ENCODE measurements around the gene OR2G2.

OR2G2 gene

GRCh38 chr1:247588060-247588459 is at the start of gene OR2G2:
Gene OR2G2, plus strand, starts transcription at chr1:247588360. Its CDS starts 0 bp downstream, at chr1:247588360.
- DNase-seq, result no peak

GRCh38 chr1:247538561-247538960 is 49.6 kb upstream of the OR2G2 start:
- no peak for DNase-seq

- DNase-seq, result no peak
These were observed 48.9 kb upstream of the OR2G2 start for GRCh38 chr1:247539215-247539614.

GRCh38 chr1:247540581-247540980 is 47.6 kb upstream of the OR2G2 start:
- no peak for DNase-seq

GRCh38 chr1:247542811-247543210 is 45.3 kb upstream of the OR2G2 start:
- DNase-seq, result no peak

- DNase-seq, result no peak
These were observed 40.1 kb upstream of the OR2G2 start for GRCh38 chr1:247548092-247548491.

- DNase-seq, result no peak
These were observed 39.4 kb upstream of the OR2G2 start, which contains the start of gene GCSAML for GRCh38 chr1:247548769-247549182. Gene GCSAML, plus strand, starts transcription at chr1:247549134. Its CDS starts 58 bp downstream, at chr1:247549192.

- no peak for DNase-seq
These were observed 36.4 kb upstream of the OR2G2 start for GRCh38 chr1:247551721-247552120.

GRCh38 chr1:247552231-247552630 is 35.9 kb upstream of the OR2G2 start:
- no peak for DNase-seq

GRCh38 chr1:247557926-247558674 is 30.1 kb upstream of the OR2G2 start:
- no peak for DNase-seq

- DNase-seq, result no peak
These were observed 26.4 kb upstream of the OR2G2 start for GRCh38 chr1:247561711-247562110.

- no peak for DNase-seq
These were observed 26.0 kb upstream of the OR2G2 start for GRCh38 chr1:247562198-247562597.

GRCh38 chr1:247574236-247574635 is 13.9 kb upstream of the OR2G2 start:
- no peak for DNase-seq

- no peak for DNase-seq
These were observed 13.5 kb upstream of the OR2G2 start for GRCh38 chr1:247574664-247575063.

- DNase-seq, result no peak
These were observed 11.6 kb upstream of the OR2G2 start for GRCh38 chr1:247576514-247576913.

GRCh38 chr1:247578946-247579460 is 9.2 kb upstream of the OR2G2 start:
- DNase-seq, result no peak

- DNase-seq, result no peak
These were observed 17.1 kb downstream of the OR2G2 start, which contains the start of gene OR2G3 for GRCh38 chr1:247605286-247605685. Gene OR2G3, plus strand, starts transcription at chr1:247605586. Its CDS starts 0 bp downstream, at chr1:247605586.

GRCh38 chr1:247613405-247613804 is 25.2 kb downstream of the OR2G2 start:
- DNase-seq, result no peak

- DNase-seq, result no peak
These were observed 26.5 kb downstream of the OR2G2 start for GRCh38 chr1:247614625-247615024.

- DNase-seq, result no peak
These were observed 39.8 kb downstream of the OR2G2 start for GRCh38 chr1:247627951-247628350.

- DNase-seq, result no peak
These were observed 49.9 kb downstream of the OR2G2 start for GRCh38 chr1:247638011-247638410.

- DNase-seq, result no peak
These were observed 50.6 kb downstream of the OR2G2 start for GRCh38 chr1:247638781-247639180.

All from NCI-H1105 treated with DMSO at 0.1 percent for 48 hours (cell line).